Endometrial microvascular endothelial cells (primary cell): ENCODE measurements around the gene PTPN4. TPM values are rescaled to one million over a fixed set of nuclear protein-coding genes. Genes with fewer than 3 reads are reported as not detected.

ENCODE experiments used
- in situ Hi-C: cut with HindIII; loops from 2 replicates; pipeline ENCODE4 v1.10.0; 2017; ENCODE audit warnings: low sequenced_read_pairs, low pct_unique_long_range_greater_than_20kb; ENCODE audit errors: inconsistent ontology term
- total RNA-seq: library from RNA; depleted of rRNA; stranded (reverse); fragments of >200 nt; gene quantifications from one replicate; pipeline ENCODE4 v1.2.3, GENCODE V29; 2015; ENCODE audit errors: inconsistent ontology term

Gene PTPN4
- total RNA-seq: 22.8 TPM

- in situ Hi-C loops: loop anchor here (10.0 kb wide), 1 partner anchor 55 kb away; no protein-coding TSS in a partner anchor
These were observed at the start of gene PTPN4 for GRCh38 chr2:119759451-119760236. Gene PTPN4 (plus strand): TSS chr2:119759922. CDS start chr2:119809854, 49,932 bp downstream.

- in situ Hi-C loops: no loop called here
These were observed 49.4 kb upstream of the PTPN4 start for GRCh38 chr2:119710281-119710680.

GRCh38 chr2:119711352-119711751, 48.4 kb upstream of the PTPN4 start:
- in situ Hi-C loops: no loop called here

GRCh38 chr2:119712571-119712970, 47.2 kb upstream of the PTPN4 start:
- in situ Hi-C loops: no loop called here

- in situ Hi-C loops: no loop called here
These were observed 45.8 kb upstream of the PTPN4 start for GRCh38 chr2:119713819-119714490.

- in situ Hi-C loops: no loop called here
These were observed 44.1 kb upstream of the PTPN4 start for GRCh38 chr2:119715409-119716283.

GRCh38 chr2:119716284-119716672, 43.4 kb upstream of the PTPN4 start:
- in situ Hi-C loops: no loop called here

GRCh38 chr2:119718501-119719260, 41.0 kb upstream of the PTPN4 start:
- in situ Hi-C loops: no loop called here

GRCh38 chr2:119719261-119719627, 40.5 kb upstream of the PTPN4 start:
- in situ Hi-C loops: no loop called here

GRCh38 chr2:119721043-119721442, 38.7 kb upstream of the PTPN4 start:
- in situ Hi-C loops: no loop called here

GRCh38 chr2:119721462-119721861, 38.3 kb upstream of the PTPN4 start:
- in situ Hi-C loops: no loop called here

- in situ Hi-C loops: no loop called here
These were observed 37.8 kb upstream of the PTPN4 start for GRCh38 chr2:119721904-119722303.

GRCh38 chr2:119723186-119723585, 36.5 kb upstream of the PTPN4 start:
- in situ Hi-C loops: no loop called here

GRCh38 chr2:119723784-119724467, 35.8 kb upstream of the PTPN4 start:
- in situ Hi-C loops: no loop called here

- in situ Hi-C loops: no loop called here
These were observed 34.9 kb upstream of the PTPN4 start for GRCh38 chr2:119724656-119725485.

GRCh38 chr2:119727493-119727892, 32.2 kb upstream of the PTPN4 start:
- in situ Hi-C loops: no loop called here

- in situ Hi-C loops: no loop called here
These were observed 31.3 kb upstream of the PTPN4 start for GRCh38 chr2:119728421-119728820.
